HG03378 (cell line): ENCODE results near the gene HIPK2.

Experiments
- ATAC-seq: cut with Tn5 transposase; IDR thresholded peaks from one replicate; pipeline ENCODE4 v1.9.1; 2021; ENCODE audit warnings: mild to moderate bottlenecking, moderate library complexity; ENCODE audit not compliant: unreplicated experiment

Gene HIPK2

DNA sequence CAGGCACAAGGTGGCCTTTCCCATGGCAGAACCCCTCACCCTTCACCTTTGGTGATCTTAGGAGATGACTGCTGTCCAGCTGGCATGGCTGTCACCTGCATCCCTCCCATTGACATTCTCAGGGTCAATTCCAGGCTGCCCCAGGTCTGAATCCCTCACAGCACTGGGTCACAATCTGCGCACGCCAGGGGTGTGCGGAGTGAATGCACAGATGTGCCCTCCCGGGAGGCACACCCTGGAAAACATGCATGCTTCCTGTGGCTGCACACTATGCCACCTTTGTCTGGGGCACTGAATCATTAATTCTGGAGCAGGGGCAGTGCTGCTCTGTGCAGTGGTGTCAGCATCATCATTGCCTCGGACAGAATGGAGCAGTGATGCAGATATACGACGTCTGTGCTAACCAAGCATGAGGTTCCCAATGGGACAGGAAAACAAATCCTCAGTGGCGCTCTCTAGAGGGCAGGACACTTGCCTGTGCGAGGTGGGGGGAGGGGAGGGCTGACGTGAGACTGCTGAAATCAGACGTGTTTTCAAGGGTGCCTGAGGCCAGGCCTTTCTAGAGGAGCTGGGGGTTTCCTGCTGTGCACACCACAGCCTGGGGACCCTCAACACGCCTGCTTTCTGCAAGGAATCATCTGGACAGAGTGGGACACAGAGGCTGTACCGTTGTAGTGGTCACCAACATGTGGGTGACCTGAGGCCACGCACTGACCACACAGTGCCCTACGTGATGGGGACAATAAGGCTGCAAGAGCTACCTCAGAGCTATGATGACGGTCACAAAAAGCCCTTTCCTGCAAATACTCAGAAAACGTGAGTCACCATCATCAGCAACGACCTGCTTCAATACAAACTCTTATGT, 77.9 kb downstream of the HIPK2 start:
- ATAC-seq: no peak

DNA sequence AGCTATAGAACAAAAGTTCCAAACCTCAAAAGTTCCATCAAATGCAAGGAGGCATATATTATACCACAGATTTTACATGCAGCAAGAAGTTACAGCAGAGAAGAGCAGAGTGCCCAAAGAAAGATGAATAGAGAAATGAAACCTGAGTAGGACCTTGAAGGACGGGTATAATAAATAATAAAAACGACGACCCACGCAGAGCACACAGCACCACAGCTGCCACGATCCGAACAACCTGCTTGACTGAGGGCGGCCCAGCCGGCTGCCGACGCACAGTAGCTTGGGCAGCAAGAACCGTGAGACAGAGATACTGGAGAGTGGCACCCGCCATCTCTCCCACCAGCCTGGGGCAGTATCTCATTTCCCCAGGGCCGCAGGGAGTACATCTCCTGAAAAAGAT, 79.0 kb downstream of the HIPK2 start:
- no peak for ATAC-seq

DNA sequence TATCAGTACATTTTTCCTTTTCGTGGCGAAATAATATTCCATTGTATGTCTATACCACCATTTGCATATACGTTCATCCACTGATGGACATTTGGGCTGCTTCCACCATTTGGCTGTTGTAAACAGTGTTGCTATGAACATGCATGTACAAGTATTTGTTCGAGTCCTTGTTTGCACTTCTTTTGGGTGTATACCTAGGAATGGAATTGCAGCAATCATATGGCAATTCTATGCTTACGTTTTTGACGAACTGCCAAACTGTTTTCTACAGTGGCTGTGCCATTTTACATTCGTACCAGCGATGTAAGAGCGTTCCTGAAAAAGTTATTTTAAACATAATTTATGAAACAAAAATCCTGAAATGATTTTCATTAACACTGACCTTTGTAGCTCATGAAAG, 79.5 kb downstream of the HIPK2 start:
- ATAC-seq: no peak

DNA sequence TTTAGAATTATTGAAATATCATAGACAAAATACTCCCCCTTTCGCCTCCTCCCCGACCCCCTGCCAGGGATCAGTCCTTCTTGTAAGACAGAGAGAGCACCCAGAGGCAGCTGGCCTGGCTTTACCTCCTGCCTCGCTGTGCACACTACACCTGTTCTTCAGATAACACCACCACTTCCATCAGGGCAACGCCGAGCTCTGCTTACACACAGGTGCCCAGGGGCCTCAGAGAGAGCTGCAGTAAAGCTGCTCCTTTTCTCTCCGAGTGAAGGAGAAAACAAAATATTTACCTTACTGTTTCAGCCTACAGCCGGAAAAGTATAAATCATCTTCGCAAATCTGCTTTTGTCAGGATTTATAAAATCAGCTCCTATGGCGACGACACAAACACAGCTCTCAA, 80.7 kb downstream of the HIPK2 start:
- ATAC-seq: no peak

DNA sequence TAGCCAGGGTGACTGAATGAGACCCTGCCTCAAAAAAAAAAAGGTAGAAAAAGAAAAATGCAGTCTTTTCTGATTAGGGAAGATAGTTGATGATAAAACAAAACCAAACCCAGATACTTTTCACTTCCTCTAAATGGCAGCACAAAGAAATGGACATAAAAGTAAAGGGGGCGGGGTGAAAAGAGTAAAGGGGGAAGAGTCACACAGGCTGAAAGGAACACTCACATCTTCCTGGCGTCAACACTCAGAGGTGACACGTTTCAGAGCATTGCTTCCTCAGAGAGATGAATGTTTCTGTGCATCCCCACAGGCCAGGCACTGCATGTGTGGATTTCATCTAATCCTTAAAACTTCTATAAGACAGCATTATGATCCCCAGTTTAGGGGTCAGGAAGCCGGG, 81.2 kb downstream of the HIPK2 start:
- ATAC-seq: no peak

DNA sequence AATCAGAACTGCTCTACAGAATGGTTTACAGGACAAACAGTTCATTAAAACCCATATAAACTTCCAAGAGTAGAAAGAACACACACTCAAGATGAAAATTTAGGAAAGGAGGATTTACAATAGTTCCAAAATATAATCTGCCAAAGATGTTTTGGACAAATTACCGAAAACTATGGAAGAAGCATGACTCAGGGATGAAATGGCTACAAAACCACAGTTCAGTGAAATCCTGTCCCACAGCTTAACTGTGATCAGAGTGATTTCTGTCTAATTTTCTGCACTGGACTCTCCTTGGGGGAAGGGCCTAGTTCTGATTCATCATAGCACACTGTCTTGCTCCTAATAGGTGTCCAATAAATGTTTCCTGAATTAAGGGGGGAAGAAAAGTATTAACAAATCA, 82.2 kb downstream of the HIPK2 start:
- ATAC-seq: no peak

DNA sequence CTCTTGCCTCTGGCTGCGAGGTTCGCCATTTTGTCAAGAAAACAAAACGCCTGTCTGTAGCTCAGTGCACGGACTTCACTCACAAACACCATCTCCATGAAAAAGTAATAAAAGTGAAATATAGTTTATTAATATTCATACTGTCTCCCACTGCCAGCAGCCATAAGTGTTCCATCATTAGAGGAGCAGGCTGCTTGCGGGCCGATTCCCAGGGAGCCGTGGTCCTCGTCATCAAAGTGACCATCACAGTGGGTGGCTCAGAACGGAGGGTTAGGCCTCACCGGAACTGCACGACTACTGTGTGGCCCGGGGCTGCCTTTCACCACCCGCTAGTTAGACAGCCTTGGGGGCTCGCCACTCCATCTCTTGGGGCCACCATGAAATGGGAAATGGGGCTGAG, 82.7 kb downstream of the HIPK2 start:
- no peak for ATAC-seq

DNA sequence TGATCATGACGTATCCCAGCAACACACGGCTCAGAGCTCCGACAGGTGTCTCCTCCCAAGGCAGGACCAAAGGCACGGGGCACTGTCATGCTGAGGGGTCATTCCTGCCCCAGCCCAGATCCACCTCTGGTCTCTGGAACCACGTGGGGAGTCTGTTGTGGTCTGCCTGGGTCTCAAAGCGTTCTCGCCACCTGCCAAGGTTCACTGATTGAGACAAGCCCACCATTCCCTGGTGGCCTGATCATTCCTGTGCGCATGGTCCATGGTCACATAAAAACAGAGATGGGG, 83.5 kb downstream of the HIPK2 start:
- ATAC-seq: no peak

DNA sequence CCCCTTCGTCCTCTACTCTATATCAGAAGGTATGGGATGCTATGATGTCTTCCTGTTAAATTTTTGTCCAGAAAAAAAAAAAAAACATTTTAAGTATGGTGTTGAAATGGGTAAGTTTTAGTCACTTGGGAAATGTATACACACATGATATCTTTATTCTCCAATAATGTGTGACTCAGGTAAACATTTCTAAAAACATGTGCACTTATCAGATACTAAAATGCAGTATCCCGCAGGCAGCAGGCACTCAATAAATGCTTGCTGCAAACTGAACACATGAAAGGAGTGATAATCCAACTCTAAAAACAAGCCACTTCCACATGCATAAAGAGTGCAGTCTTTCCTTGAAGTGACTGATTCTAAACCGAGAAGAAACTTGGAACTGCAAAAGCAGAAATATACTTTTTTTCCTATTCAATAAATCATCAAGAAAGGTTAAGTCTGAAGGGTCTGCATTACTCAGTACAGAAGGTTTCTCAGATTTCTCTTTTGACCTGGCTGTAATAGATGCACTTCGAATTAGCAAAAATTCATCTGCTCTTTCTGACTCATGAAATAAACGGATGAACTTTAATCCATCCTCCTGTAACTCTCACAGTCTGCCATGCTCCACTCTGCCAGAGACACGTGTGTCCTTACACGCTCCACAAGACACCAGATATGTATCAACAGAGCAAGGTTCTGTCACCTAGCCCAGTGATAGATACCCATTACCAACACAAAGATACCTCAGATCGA, 84.0 kb downstream of the HIPK2 start:
- ATAC-seq: no peak

DNA sequence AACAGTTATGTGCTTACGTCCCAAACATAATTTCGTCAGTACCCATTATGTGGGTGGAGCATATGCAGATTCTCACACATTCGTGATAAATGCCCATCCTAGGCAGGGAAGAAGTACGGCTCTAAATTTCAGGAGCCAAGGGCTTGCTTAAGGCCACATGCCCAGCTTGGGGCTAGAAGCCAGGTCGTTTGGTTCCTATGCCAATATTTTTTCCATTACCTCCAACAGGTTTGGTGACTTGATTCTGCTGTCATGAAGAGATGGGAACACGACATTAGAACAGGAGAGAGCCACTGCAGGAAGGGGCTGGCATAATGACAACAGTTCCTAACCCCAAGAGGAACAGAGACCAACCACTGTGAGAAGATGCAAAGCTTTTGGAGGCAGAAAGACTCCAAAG, 85.1 kb downstream of the HIPK2 start:
- no peak for ATAC-seq

DNA sequence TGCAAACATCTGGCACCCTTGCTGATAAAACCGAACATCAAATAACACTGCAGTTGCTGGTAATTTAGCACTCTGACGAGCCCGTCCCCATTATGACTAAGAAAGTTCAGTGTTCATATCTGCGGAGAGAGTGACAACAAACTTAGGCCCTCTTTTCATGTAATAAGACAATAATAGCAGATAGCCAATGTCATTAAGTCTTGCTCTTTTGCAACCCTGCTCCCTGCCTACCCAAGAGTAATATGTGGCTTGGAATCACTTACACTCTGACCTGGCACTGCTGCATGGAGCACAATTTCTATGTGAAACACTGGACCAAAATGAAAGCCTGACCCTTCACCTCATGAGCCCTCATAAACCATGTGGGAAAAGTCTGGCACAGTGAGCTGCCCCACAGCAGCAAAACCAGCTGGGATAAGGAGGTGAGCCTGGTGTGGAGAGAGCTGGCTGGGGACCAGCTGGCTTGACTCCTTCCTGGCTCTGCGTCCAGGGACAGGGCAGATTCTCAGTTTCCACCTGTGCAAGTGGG, 86.5 kb downstream of the HIPK2 start:
- ATAC-seq: no peak

DNA sequence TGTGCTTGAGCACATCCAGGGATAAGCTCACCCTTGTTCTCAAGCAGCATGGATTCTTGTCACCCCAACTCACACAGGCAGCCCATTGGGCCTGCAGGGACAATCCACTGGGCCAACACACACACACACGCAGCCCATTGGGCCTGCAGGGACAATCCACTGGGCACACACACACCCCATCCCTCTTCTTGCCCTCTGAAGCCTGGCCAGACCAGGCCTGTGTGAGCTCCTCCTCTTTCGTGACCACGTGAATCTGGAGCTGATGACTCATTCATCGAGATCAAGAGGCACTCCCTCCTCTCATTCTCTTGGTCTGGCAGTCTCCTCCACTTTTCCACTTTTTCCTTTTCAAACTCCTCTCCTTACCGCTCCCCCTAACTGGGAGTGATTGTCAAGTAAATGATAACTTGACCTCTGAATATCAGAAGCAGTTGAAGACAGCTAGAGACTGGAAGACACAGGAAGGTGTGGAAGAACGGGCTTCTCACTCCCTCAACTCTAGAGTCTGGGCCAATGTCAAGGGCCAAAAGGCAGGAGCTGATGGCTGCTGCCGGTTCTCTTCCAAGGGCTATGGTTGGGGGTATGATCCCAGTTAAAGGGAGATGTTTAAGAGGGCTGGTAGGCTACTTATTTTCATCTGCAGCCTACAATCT, 89.7 kb downstream of the HIPK2 start:
- ATAC-seq: no peak

DNA sequence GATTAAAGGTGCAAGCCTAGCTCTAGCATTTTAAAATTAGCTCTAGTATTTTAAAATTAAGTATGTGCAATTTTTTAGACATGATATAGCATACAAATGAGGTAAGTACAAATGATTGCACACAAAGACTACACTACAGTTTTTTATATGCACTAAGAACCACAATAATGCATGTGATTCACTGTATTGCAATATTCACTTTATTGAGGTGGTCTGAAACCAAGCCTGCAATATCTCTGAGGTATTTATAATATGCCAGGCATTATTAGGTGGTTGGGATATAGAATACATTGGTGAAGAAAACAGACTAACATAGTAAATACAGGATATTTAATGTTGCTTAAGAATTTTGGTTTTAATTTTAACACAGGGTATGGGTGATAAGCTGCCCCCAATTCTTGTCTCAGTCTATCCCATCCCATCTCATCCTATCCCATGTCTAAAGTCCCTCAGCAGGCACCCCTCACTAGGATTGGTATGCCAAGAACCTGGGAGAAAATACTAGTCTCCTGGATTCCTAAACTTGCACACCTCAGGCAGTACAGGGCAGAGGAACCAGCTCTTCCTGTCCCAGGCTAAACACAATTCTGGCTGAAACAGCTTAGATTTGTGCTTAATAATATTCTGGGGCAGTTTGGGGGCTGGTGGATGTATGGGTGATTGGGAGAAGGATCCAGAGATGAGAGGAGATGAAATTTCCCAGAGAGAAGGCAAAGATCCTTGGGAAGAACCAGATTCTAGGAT, 90.4 kb downstream of the HIPK2 start:
- ATAC-seq: no peak

DNA sequence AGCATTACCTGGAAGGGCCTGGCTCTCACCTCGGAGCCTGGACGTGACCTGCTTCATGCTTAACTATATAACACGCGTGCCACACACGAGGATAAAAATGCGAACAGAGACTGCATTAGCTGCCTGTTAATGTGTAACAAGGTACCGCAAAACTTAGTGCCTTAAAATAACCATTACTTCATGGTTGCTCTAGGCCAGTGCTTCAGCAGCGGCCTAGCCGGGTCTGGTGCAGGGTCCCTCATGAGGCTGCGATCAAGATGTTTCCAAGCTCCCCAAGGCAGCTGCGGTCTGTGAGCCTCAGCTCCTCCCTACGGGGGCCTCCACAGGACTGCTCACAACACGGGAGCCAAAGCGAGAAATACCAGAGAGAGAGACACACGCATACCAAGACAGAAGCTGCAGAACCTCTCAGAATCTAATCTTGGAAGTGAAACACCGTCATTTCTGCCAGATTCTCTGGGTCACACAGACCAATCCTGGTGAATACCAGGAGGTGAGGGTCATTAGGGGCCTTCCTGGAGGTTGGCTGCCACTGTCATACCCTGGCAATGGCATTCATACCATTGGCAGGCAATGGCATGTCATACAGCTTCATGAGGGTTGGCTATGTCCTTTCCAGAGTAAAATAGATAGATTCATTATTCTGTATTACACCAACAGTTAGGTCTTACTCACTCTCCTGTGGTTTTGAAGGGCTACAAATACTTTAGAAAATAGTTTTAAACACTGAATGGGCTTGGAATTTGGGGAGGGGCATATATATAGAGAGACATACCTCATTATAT, 94.5 kb downstream of the HIPK2 start:
- no peak for ATAC-seq

DNA sequence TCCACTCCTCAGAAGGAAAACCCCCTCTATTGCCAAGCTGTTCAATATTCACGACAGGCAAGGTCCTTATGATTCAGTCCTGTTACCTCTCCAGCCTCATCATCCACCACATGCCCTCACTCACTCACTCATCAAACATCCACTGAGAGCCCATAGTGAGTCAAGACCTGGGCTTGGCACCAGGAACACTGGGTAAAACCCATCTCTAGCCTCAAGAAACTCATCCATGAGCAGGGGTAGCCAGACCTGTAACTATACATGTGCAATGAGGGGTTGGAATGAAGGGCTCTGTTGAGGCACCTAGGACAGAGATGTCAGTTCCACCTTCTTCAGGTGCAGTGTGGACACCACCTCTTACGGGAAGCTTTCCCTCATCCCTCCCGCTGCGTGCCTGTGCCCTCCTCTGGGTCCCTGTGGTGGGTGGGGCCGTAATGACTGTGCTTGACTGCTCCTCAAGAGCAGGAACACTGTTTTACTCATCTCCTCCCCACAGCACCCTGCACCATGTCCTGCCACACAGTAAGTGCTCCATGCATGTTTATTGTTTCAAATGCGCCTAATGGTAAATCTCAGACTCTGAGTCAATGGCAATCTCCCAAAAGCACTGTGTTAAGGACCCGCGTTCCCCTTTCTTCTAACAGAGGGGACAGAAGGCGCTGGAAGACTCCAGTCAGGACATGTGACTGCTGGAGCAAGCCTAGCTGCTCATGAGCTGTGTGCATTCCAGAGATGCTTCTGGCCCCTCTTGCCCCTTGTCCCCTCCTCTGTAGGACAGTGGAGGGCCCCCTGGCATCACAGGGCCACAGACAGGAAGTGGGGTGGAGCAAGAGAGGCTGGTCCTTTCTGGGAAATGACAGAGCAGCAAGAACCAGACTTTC, 95.4 kb downstream of the HIPK2 start:
- ATAC-seq: peak; percentile 64

DNA sequence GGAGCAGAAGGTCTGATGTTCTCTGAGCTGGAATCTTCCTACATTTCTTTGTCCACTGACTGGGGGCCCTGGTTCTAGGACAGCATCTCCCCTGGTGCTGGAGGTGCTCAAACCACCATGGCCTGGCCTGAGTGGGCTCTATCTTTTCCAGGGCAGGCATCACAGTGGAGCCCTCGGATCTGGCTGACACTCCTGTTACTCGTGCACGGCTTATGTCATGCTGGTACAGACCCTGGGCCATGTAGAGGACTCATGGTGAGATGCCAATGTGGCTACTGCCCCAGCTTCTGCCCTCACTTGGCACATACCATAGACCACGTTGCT, 96.0 kb downstream of the HIPK2 start:
- no peak for ATAC-seq

DNA sequence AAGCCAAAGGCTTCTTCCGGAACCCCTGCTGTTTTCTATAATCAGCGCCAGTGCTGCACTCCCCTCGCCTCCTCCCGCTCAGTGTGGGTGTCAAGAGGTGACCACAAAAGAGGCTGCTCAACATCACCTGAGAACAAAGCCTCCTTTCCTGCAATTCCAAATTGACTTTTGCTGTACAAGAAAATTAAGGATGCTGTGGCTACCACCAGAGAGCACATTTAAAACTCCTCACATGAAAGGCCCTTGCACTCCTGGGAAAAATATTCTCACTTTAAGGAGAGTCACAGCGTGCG, 96.4 kb downstream of the HIPK2 start:
- ATAC-seq: no peak

DNA sequence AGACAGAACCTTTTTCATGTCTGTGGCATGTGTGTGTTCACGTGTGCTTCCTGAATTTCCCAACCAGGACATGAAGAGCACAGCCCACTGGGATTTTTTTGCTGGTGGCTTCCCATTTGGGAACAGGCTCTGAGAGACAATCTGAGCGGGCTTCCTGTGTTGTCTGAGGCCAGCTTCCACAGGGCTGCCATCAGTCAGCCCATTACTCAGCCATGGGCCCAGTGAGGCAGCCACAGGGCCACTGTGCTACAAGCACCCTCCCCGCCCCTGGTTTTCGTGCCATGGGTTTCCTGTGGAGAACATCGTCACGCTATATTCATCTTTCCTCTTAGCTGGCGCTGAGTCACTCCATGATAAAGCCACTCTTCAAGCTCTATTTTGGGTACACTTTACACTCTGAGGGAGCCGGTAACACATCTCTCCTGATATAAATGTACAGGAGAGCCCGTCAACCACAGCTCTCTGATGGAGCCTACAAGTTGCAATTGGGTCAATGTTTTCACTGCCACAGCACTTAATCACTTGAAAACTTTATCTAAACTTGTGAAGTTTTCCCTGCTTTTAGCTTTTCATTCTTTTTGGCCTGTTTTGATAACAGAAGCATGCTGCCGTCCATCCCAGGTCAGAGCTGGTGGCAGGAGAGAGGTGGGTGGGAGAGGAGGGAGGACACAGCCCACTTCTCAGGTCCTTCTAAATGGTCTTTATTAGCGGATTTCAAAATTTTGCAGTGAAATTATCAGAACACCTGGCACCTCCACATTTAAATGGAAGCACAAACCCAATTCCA, 96.9 kb downstream of the HIPK2 start:
- ATAC-seq: peak; percentile 64
